ENCODE results near the gene ELF3.

DNA sequence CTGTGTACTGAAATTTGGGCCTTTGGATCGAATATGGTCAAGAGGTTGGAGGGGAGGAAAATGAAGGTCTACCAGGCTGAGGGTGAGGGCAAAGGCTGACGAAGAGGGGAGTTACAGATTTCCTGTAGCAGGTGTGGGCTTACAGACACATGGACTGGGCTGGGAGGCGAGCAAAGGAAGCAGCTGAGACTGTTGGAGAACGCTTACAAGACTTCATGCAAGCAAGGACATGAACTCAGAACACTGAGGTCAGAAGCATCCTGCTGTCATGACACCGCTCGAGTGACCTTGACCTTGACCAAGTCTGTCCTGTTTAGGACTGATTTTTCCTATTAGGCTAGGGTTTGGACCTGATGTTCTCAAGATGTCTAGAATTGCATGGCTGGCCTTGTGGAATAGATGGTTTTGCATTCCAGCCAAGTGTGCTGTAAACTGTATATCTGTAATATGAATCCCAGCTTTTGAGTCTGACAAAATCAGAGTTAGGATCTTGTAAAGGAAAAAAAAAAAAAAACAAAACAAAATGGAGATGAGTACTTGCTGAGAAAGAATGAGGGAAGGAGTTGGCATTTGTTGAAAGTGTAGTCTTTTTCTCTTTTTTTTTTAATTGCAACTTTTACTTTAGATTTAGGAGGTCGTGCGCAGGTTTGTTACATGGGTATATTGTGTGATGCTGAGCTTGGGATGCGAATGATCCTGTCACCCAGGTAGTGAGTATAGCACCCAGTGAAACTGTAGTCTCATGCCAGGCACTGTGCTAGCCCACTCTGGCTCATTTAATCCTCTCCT, 5.8 kb downstream of the ELF3 start:
- TF ChIP-seq, protein P1, sequence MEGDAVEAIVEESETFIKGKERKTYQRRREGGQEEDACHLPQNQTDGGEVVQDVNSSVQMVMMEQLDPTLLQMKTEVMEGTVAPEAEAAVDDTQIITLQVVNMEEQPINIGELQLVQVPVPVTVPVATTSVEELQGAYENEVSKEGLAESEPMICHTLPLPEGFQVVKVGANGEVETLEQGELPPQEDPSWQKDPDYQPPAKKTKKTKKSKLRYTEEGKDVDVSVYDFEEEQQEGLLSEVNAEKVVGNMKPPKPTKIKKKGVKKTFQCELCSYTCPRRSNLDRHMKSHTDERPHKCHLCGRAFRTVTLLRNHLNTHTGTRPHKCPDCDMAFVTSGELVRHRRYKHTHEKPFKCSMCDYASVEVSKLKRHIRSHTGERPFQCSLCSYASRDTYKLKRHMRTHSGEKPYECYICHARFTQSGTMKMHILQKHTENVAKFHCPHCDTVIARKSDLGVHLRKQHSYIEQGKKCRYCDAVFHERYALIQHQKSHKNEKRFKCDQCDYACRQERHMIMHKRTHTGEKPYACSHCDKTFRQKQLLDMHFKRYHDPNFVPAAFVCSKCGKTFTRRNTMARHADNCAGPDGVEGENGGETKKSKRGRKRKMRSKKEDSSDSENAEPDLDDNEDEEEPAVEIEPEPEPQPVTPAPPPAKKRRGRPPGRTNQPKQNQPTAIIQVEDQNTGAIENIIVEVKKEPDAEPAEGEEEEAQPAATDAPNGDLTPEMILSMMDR (conservative IDR thresholded peaks at IDR 0.05): no peak
- TF ChIP-seq ZFX (IDR thresholded peaks at IDR 0.05): no peak
